Measurements from ENCODE around the gene MARK3. TPM values are rescaled to one million over a fixed set of nuclear protein-coding genes. Genes with fewer than 3 reads are reported as not detected.

Gene MARK3
- total RNA-seq, 1 experiment from 2014 or later: 72.5 TPM

- peak overlapping the region; percentile 95 for H3K4me2 ChIP-seq (ENCODE audit: low read length)
- peaks cover 16% of the 10 kb centered on the region; the same call in 1 of the 2 replicates for H3K79me2 ChIP-seq (ENCODE audit: insufficient read depth, low read length)
- no peaks in the 10 kb centered on the region for H3K9me3 ChIP-seq (ENCODE audit: control insufficient read depth in 1 of 2, insufficient read depth in 1 of 2, low read depth in 1 of 2, low read length in 2 of 2)
- H2AFZ ChIP-seq (ENCODE audit: low read depth, low read length, poor library complexity, severe bottlenecking): no peak overlapping the region
- BruUV-seq (replicated peaks): no TSS peak
- peak overlapping the region; percentile 73 for H3K27ac ChIP-seq (ENCODE audit: low read depth, low read length)
- ChIA-PET POLR2A (interaction anchor here (0.5 to 3.2 kb wide), 7 partner anchors 8 to 1164 kb away, joined by 3 to 12 read pairs (median 5); partner anchors contain the start of gene TRMT61A), CTCF (interaction anchor here (0.7 to 3.2 kb wide), 11 partner anchors 8 to 416 kb away, joined by 3 to 20 read pairs (median 5); partner anchors contain the start of gene TRMT61A), RAD21 (ENCODE audit: low non-redundant PET in 1 of 2, low total read pairs in 2 of 2, uncharacterized antibody in 2 of 2, unreplicated experiment in 2 of 2) (interaction anchor here (0.5 to 1.1 kb wide), 3 partner anchors 26 to 416 kb away, joined by 3 to 7 read pairs (median 5); no protein-coding TSS in a partner anchor)
- no peaks in the 10 kb centered on the region; the same call in 1 of the 2 replicates for H4K20me1 ChIP-seq (ENCODE audit: insufficient read depth)
- ATAC-seq: peak; percentile 57
- TF ChIP-seq POLR2AphosphoS5 (IDR thresholded peaks at IDR 0.05; ENCODE audit: low read depth, low read length) (peak; percentile 62), ZFX (IDR thresholded peaks at IDR 0.05) (no peak), TCF7L2 (IDR thresholded peaks at IDR 0.05; ENCODE audit: borderline replicate concordance, extremely low read depth, insufficient read depth, insufficient read length) (no peak), CEBPB (IDR thresholded peaks at IDR 0.05; ENCODE audit: low read depth) (no peak), YY1 (IDR thresholded peaks at IDR 0.05; ENCODE audit: extremely low read depth, insufficient replicate concordance, low read depth, low read length) (peak; percentile 50), CTCF (IDR thresholded peaks at IDR 0.05 in 2 of 3, conservative IDR thresholded peaks at IDR 0.05 in 1 of 3; ENCODE audit: borderline replicate concordance in 1 of 3, insufficient read depth in 1 of 3, low read depth in 2 of 3, low read length in 2 of 3) (peak in 2 of 3 experiments; percentile 52 to 66; a peak in 4 of 6 replicates)
- peak overlapping the region; percentile 83 for H3K9ac ChIP-seq (ENCODE audit: low read length)
- H3K4me3 ChIP-seq (replicated peaks in 1 of 2; ENCODE audit: low read depth in 1 of 2, low read length in 2 of 2): peak overlapping the region; percentile 78 to 83
- no peaks in the 10 kb centered on the region for H3K27me3 ChIP-seq (ENCODE audit: insufficient read depth, low read length)
- intact Hi-C loops (cut with micrococcal nuclease): no loop called here
- peaks cover 13 to 45% of the 10 kb centered on the region in 2 experiments; a peak in 3 of 4 replicates for H3K4me1 ChIP-seq (ENCODE audit: control insufficient read depth in 1 of 2, insufficient read depth in 2 of 2, low read length in 2 of 2)
- H3K36me3 ChIP-seq (ENCODE audit: control insufficient read depth in 1 of 2, insufficient read depth in 2 of 2, low read length in 2 of 2): peaks cover 0 to 12% of the 10 kb centered on the region in 2 experiments; a peak in 2 of 4 replicates
- peak; percentile 53 for DNase-seq (ENCODE audit: low read depth, low spot score)
- H3K9me2 ChIP-seq (ENCODE audit: insufficient read depth): no peaks in the 10 kb centered on the region
Measured at GRCh38 chr14:103520657-103521437, 135.6 kb downstream of the MARK3 start.
